Mesothelial cell of epicardium (in vitro differentiated cells): ENCODE data around the gene CLEC16A. TPM values are rescaled to one million over a fixed set of nuclear protein-coding genes. Genes with fewer than 3 reads are reported as not detected.

ENCODE experiments used
- DNase-seq, 2 experiments: peaks; one replicate each; pipeline ENCODE4 v3.0.0; 2021; ENCODE audit warnings: low spot score in 2 of 2; ENCODE audit not compliant: unreplicated experiment in 2 of 2
- H3K27ac Mint-ChIP-seq: 2 replicates; pipeline ENCODE4 v1.8.0; 2021; ENCODE audit warnings: mixed read lengths
- H3K27me3 Mint-ChIP-seq: 2 replicates; pipeline ENCODE4 v1.8.0; 2021; ENCODE audit warnings: low read depth, mixed read lengths
- H3K36me3 Mint-ChIP-seq: 2 replicates; pipeline ENCODE4 v1.8.0; 2021; ENCODE audit warnings: mixed read lengths
- H3K4me1 Mint-ChIP-seq: 2 replicates; pipeline ENCODE4 v1.8.0; 2021; ENCODE audit warnings: mixed read lengths
- H3K4me3 Mint-ChIP-seq: 2 replicates; pipeline ENCODE4 v1.8.0; 2021; ENCODE audit warnings: mild to moderate bottlenecking, moderate library complexity, mixed read lengths
- H3K9me3 Mint-ChIP-seq: 2 replicates; pipeline ENCODE4 v1.8.0; 2021; ENCODE audit warnings: mixed read lengths
- total RNA-seq: library from RNA; stranded (reverse); gene quantifications from 3 replicates; pipeline ENCODE4 v1.2.1, GENCODE V29; 2021
- TF ChIP-seq, protein P1 (sequence below): fragments of 200-600 bp; sonication (generic); IDR thresholded peaks from one replicate; pipeline ENCODE4 v1.5.0; 2021; ENCODE audit warnings: antibody characterized with exemption; ENCODE audit not compliant: unreplicated experiment

The CLEC16A gene
- total RNA-seq, 1 donor from 2014 or later, result 43.3 TPM

DNA sequence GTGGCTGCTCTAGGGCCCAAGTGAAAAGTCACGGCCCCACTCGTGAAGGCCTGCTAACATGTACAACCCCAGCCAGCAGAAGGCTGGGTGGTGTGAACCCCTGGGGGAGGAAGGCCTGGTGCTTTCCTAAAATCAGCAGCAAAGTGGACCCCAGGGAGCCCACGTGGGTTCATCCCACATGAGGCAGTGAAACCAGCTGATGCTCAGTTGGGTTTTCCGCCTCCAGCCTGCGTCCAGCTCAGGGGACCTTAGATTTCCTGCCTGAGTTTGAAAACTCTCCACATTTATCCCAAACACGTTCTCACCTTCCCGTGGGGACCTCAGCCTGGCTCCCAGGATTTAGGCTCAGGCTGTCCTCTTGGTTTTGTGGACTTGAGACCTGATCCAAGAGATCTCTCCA lies 225.8 kb downstream of the CLEC16A start:
- peaks cover 26% of the 10 kb centered on the region for H3K36me3 Mint-ChIP-seq
- TF ChIP-seq, protein P1, sequence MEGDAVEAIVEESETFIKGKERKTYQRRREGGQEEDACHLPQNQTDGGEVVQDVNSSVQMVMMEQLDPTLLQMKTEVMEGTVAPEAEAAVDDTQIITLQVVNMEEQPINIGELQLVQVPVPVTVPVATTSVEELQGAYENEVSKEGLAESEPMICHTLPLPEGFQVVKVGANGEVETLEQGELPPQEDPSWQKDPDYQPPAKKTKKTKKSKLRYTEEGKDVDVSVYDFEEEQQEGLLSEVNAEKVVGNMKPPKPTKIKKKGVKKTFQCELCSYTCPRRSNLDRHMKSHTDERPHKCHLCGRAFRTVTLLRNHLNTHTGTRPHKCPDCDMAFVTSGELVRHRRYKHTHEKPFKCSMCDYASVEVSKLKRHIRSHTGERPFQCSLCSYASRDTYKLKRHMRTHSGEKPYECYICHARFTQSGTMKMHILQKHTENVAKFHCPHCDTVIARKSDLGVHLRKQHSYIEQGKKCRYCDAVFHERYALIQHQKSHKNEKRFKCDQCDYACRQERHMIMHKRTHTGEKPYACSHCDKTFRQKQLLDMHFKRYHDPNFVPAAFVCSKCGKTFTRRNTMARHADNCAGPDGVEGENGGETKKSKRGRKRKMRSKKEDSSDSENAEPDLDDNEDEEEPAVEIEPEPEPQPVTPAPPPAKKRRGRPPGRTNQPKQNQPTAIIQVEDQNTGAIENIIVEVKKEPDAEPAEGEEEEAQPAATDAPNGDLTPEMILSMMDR, result no peak
- no peaks in the 10 kb centered on the region for H3K9me3 Mint-ChIP-seq
- peaks cover 2% of the 10 kb centered on the region for H3K27me3 Mint-ChIP-seq
- no peak overlapping the region for H3K27ac Mint-ChIP-seq
- no peak overlapping the region for H3K4me3 Mint-ChIP-seq
- H3K4me1 Mint-ChIP-seq, result peaks cover 6% of the 10 kb centered on the region
- DNase-seq, result no peak

DNA sequence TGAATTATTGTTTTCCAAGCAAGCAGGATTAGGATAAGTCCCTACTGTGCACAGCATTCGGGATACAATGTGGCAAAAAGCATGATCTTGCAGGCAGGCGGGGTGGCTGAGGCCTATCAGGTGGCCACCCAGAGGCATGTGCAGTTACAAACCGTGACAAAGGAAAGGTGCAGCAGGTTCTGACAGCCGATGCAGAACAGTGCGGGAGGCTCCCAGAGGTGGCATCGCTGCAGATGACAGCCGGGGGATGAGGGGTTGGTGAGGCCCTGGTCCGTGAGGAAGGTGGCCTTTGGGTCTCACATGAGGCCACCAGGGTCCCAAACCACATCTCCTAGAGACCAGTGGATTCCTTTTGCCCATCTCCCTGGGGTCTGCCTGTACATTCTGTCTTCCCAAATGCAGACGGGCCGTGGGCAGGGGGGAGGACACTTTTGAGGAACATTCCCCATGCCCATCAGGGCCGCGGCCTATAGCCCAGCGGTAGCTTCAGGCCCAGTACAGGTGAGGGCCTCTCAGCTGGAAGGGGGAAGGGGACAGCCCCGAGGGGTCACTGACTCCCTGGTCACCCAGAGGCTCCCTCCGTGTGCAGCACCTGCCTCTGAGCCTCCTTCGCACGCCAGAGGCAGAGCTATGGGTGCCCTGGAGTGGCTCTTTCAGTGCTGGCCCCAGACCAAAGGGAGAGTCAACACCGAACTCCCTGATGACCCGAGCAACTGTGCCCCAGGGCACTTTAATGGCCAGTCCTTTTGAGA lies 226.5 kb downstream of the CLEC16A start:
- no peak overlapping the region for H3K27ac Mint-ChIP-seq
- DNase-seq, result no peak
- peaks cover 8% of the 10 kb centered on the region for H3K4me1 Mint-ChIP-seq
- peaks cover 26% of the 10 kb centered on the region for H3K36me3 Mint-ChIP-seq
- TF ChIP-seq, protein P1, result no peak
- peaks cover 2% of the 10 kb centered on the region for H3K27me3 Mint-ChIP-seq
- H3K4me3 Mint-ChIP-seq, result no peak overlapping the region
- H3K9me3 Mint-ChIP-seq, result no peaks in the 10 kb centered on the region

DNA sequence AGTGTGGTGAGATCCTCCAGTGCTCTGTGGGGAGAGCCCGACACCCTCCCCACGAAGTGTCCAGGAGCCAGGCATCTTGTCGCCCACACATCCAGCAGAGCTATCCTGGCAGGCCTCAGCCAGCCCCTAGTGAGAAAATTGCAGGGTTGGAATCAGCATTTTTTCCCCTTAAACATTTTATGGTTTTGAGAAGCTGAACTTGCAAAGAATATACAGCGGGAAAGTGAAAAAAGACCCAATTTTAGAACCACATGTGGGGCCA lies 227.0 kb downstream of the CLEC16A start:
- Mint-ChIP-seq H3K36me3 (peaks cover 26% of the 10 kb centered on the region), H3K4me1 (peaks cover 8% of the 10 kb centered on the region), H3K27ac (no peak overlapping the region), H3K27me3 (peaks cover 2% of the 10 kb centered on the region), H3K9me3 (no peaks in the 10 kb centered on the region), H3K4me3 (no peak overlapping the region)
- TF ChIP-seq, protein P1, result no peak
- no peak for DNase-seq

DNA sequence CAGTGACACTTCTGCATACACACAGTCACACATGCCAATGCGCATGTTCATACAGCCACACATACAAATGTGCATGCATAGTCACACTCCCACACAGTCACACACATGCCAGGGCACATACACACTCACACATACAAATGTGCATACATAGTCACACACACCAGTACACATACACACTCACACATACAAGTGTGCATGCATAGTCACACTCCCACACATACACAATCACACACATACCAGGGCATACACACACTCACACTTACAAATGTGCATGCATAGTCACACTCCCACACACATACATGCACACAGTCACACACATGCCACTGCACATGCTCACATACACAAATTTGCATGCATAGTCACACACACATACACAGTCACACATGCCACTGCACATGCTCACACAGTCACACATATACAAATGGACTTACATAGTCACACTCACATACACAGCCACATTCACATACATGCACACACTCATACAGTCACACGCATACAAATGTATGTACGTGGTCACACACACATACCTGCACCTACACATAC lies 227.5 kb downstream of the CLEC16A start:
- TF ChIP-seq, protein P1, result no peak
- Mint-ChIP-seq H3K4me1 (peaks cover 8% of the 10 kb centered on the region), H3K27ac (no peak overlapping the region), H3K27me3 (no peaks in the 10 kb centered on the region), H3K9me3 (no peaks in the 10 kb centered on the region), H3K36me3 (peaks cover 25% of the 10 kb centered on the region), H3K4me3 (no peak overlapping the region)
- no peak for DNase-seq

DNA sequence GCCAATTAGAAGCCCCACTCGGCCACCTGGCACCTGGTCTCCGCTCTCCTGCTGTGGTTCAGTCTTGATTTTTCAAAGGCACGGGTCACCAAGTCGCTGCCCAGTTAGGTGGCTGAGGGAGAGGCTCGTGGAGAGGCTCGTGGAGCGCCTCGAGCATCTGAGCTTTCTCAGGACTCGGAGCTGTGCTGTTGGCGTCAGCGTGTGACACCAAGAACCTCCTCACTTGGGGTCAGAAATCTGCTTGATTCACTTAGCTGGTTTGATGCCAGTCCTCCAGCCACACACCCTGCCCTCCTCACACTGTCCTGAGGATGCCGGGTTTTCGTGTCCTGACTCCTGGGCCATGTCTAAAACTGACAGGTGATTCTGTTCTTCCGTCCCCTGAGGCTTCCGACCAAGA lies 229.1 kb downstream of the CLEC16A start:
- Mint-ChIP-seq H3K27me3 (no peaks in the 10 kb centered on the region), H3K4me3 (no peak overlapping the region), H3K27ac (no peak overlapping the region), H3K36me3 (peaks cover 16% of the 10 kb centered on the region), H3K9me3 (no peaks in the 10 kb centered on the region), H3K4me1 (peaks cover 6% of the 10 kb centered on the region)
- DNase-seq, result no peak
- TF ChIP-seq, protein P1, result no peak
